Measurements from ENCODE around the gene LARGE2. TPM values are rescaled to one million over a fixed set of nuclear protein-coding genes. Genes with fewer than 3 reads are reported as not detected.

Gene LARGE2
- total RNA-seq, 1 experiment from 2014 or later = 67.6 TPM

- H3K9ac ChIP-seq (ENCODE audit: low read length) = no peak overlapping the region
- RAD21 ChIA-PET (ENCODE audit: low non-redundant PET in 1 of 2, low total read pairs in 2 of 2, uncharacterized antibody in 2 of 2, unreplicated experiment in 2 of 2) = no interaction called here
- CTCF ChIA-PET = no interaction called here
- intact Hi-C loops (cut with micrococcal nuclease) = no loop called here
- H3K36me3 ChIP-seq (ENCODE audit: control insufficient read depth in 1 of 2, insufficient read depth in 2 of 2, low read length in 2 of 2) = no peaks in the 10 kb centered on the region
- TF ChIP-seq, protein P1, sequence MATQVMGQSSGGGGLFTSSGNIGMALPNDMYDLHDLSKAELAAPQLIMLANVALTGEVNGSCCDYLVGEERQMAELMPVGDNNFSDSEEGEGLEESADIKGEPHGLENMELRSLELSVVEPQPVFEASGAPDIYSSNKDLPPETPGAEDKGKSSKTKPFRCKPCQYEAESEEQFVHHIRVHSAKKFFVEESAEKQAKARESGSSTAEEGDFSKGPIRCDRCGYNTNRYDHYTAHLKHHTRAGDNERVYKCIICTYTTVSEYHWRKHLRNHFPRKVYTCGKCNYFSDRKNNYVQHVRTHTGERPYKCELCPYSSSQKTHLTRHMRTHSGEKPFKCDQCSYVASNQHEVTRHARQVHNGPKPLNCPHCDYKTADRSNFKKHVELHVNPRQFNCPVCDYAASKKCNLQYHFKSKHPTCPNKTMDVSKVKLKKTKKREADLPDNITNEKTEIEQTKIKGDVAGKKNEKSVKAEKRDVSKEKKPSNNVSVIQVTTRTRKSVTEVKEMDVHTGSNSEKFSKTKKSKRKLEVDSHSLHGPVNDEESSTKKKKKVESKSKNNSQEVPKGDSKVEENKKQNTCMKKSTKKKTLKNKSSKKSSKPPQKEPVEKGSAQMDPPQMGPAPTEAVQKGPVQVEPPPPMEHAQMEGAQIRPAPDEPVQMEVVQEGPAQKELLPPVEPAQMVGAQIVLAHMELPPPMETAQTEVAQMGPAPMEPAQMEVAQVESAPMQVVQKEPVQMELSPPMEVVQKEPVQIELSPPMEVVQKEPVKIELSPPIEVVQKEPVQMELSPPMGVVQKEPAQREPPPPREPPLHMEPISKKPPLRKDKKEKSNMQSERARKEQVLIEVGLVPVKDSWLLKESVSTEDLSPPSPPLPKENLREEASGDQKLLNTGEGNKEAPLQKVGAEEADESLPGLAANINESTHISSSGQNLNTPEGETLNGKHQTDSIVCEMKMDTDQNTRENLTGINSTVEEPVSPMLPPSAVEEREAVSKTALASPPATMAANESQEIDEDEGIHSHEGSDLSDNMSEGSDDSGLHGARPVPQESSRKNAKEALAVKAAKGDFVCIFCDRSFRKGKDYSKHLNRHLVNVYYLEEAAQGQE (IDR thresholded peaks at IDR 0.05; ENCODE audit: low read depth) = no peak
- TF ChIP-seq ZBTB33 (IDR thresholded peaks at IDR 0.05; ENCODE audit: extremely low read depth, insufficient replicate concordance, low read length) = no peak
- TF ChIP-seq YY1 (IDR thresholded peaks at IDR 0.05; ENCODE audit: extremely low read depth, insufficient replicate concordance, low read depth, low read length) = no peak
- TF ChIP-seq SIN3A (IDR thresholded peaks at IDR 0.05; ENCODE audit: low read depth) = no peak
- no peak for TF ChIP-seq RAD21 (IDR thresholded peaks at IDR 0.05; ENCODE audit: low read depth)
- no peak for TF ChIP-seq EZH2 (IDR thresholded peaks at IDR 0.05)
- no peak for TF ChIP-seq POLR2AphosphoS5 (IDR thresholded peaks at IDR 0.05; ENCODE audit: low read depth, low read length)
- no peak for TF ChIP-seq CTCF (IDR thresholded peaks at IDR 0.05 in 2 of 3, conservative IDR thresholded peaks at IDR 0.05 in 1 of 3; ENCODE audit: borderline replicate concordance in 1 of 3, insufficient read depth in 1 of 3, low read depth in 2 of 3, low read length in 2 of 3)
- TF ChIP-seq ZNF274 (IDR thresholded peaks at IDR 0.05; ENCODE audit: low read depth, low read length) = no peak
- no peak for TF ChIP-seq TCF7L2 (IDR thresholded peaks at IDR 0.05; ENCODE audit: borderline replicate concordance, extremely low read depth, insufficient read depth, insufficient read length)
- no peak for TF ChIP-seq JUND (IDR thresholded peaks at IDR 0.05)
- no peak for TF ChIP-seq ELF1 (IDR thresholded peaks at IDR 0.05; ENCODE audit: borderline replicate concordance, low read depth)
- TF ChIP-seq FOSL1 (IDR thresholded peaks at IDR 0.05; ENCODE audit: low read depth) = no peak
- no peaks in the 10 kb centered on the region for H3K9me2 ChIP-seq (ENCODE audit: insufficient read depth)
- POLR2A ChIA-PET = no interaction called here
- no peak overlapping the region for H3K4me3 ChIP-seq (replicated peaks in 1 of 2; ENCODE audit: low read depth in 1 of 2, low read length in 2 of 2)
- H3K79me2 ChIP-seq (ENCODE audit: insufficient read depth, low read length) = no peaks in the 10 kb centered on the region
- no peak overlapping the region for H3K27ac ChIP-seq (ENCODE audit: low read depth, low read length)
- H2AFZ ChIP-seq (ENCODE audit: low read depth, low read length, poor library complexity, severe bottlenecking) = no peak overlapping the region
- no peak overlapping the region for H3K4me2 ChIP-seq (ENCODE audit: low read length)
- no peak for DNase-seq (ENCODE audit: low read depth, low spot score)
- no peak for ATAC-seq
- H3K27me3 ChIP-seq (ENCODE audit: insufficient read depth, low read length) = no peaks in the 10 kb centered on the region
- no peaks in the 10 kb centered on the region for H3K9me3 ChIP-seq (ENCODE audit: control insufficient read depth in 1 of 2, insufficient read depth in 1 of 2, low read depth in 1 of 2, low read length in 2 of 2)
- H3K4me1 ChIP-seq (ENCODE audit: control insufficient read depth in 1 of 2, insufficient read depth in 2 of 2, low read length in 2 of 2) = peaks cover 6 to 19% of the 10 kb centered on the region in 2 experiments; a peak in 3 of 4 replicates
- H4K20me1 ChIP-seq (ENCODE audit: insufficient read depth) = no peaks in the 10 kb centered on the region
- no TSS peak for BruUV-seq (replicated peaks)
Observed at GRCh38 chr11:45901626-45902025, 20.8 kb upstream of the LARGE2 start.

Data from HCT116 (cell line).